Stimulated activated CD4-positive, alpha-beta T cell treated with anti-CD3 and anti-CD28 coated beads, Interleukin-15, amount 100 ng/mL, for 24 hours (primary cell): ENCODE data around the gene RXFP2.

ENCODE experiments used
- DNase-seq: peaks from one replicate; pipeline ENCODE4 v3.0.0-alpha.2; 2020

The RXFP2 gene

GRCh38 chr13:31768351-31768750 lies 29.0 kb downstream of the RXFP2 start:
- no peak for DNase-seq

GRCh38 chr13:31769575-31769974 lies 30.2 kb downstream of the RXFP2 start:
- no peak for DNase-seq

GRCh38 chr13:31772231-31772630 lies 32.9 kb downstream of the RXFP2 start:
- DNase-seq: no peak

- DNase-seq: no peak
Observed at GRCh38 chr13:31773538-31773937, 34.2 kb downstream of the RXFP2 start.

GRCh38 chr13:31774186-31774750 lies 34.9 kb downstream of the RXFP2 start:
- DNase-seq: no peak

GRCh38 chr13:31775148-31775547 lies 35.8 kb downstream of the RXFP2 start:
- DNase-seq: no peak

GRCh38 chr13:31775686-31776085 lies 36.4 kb downstream of the RXFP2 start:
- DNase-seq: no peak

GRCh38 chr13:31781064-31781463 lies 41.7 kb downstream of the RXFP2 start:
- DNase-seq: no peak

GRCh38 chr13:31786011-31786410 lies 46.7 kb downstream of the RXFP2 start:
- DNase-seq: no peak

GRCh38 chr13:31790992-31791391 lies 51.7 kb downstream of the RXFP2 start:
- DNase-seq: no peak

- no peak for DNase-seq
Observed at GRCh38 chr13:31793246-31793645, 53.9 kb downstream of the RXFP2 start.

- DNase-seq: no peak
Observed at GRCh38 chr13:31794452-31794851, 55.1 kb downstream of the RXFP2 start.

- DNase-seq: no peak
Observed at GRCh38 chr13:31797154-31797775, 57.9 kb downstream of the RXFP2 start.

- DNase-seq: no peak
Observed at GRCh38 chr13:31798189-31798588, 58.9 kb downstream of the RXFP2 start.

- no peak for DNase-seq
Observed at GRCh38 chr13:31801088-31801487, 61.8 kb downstream of the RXFP2 start.

GRCh38 chr13:31803311-31803710 lies 64.0 kb downstream of the RXFP2 start:
- DNase-seq: no peak

- no peak for DNase-seq
Observed at GRCh38 chr13:31805841-31806240, 66.5 kb downstream of the RXFP2 start.

- no peak for DNase-seq
Observed at GRCh38 chr13:31807090-31807541, 67.8 kb downstream of the RXFP2 start.

GRCh38 chr13:31814536-31814935 lies 75.2 kb downstream of the RXFP2 start:
- no peak for DNase-seq

- no peak for DNase-seq
Observed at GRCh38 chr13:31815361-31816144, 76.2 kb downstream of the RXFP2 start.

- DNase-seq: no peak
Observed at GRCh38 chr13:31818236-31818635, 78.9 kb downstream of the RXFP2 start.

GRCh38 chr13:31824705-31825517 lies 85.6 kb downstream of the RXFP2 start:
- DNase-seq: no peak

GRCh38 chr13:31826521-31826920 lies 87.2 kb downstream of the RXFP2 start:
- DNase-seq: no peak
